Neutrophil (primary cell): ENCODE measurements around the gene TENT5D.
"Not testable (repeated sequence)": the region's sequence is repeated elsewhere in the genome, so short reads cannot be mapped to it uniquely, and the experiment has no call there.

Source experiments
- H3K27ac ChIP-seq: fragments of 200-600 bp; sonication (generic); 2 replicates; pipeline ENCODE4 v1.5.1; 2016; ENCODE audit warnings: mild to moderate bottlenecking, moderate library complexity
- H3K27me3 ChIP-seq: fragments of 200-600 bp; sonication (generic); 2 replicates; pipeline ENCODE4 v1.6.0; 2016; ENCODE audit warnings: mild to moderate bottlenecking
- H3K36me3 ChIP-seq: fragments of 200-600 bp; sonication (generic); 2 replicates; pipeline ENCODE4 v1.5.1; 2017
- H3K4me1 ChIP-seq, 2 experiments: fragments of 200-600 bp in 1 of 2; sonication (generic) in 1 of 2; 1 replicate in 1 of 2; 2 replicates in 1 of 2; pipeline versions ENCODE4 v1.5.1 to v1.6.1; 2013 to 2016; ENCODE audit warnings: low read depth in 1 of 2, low read length in 1 of 2, mild to moderate bottlenecking in 1 of 2, moderate library complexity in 1 of 2; ENCODE audit not compliant: control insufficient read depth in 1 of 2, insufficient read depth in 1 of 2
- H3K4me3 ChIP-seq, 2 experiments: fragments of 200-600 bp in 1 of 2; sonication (generic) in 1 of 2; 1 replicate in 1 of 2; 2 replicates in 1 of 2; pipeline ENCODE4 v1.5.1; 2013 to 2016; ENCODE audit warnings: low read depth in 1 of 2, low read length in 1 of 2, mild to moderate bottlenecking in 1 of 2, moderate library complexity in 1 of 2
- H3K9me3 ChIP-seq: fragments of 200-600 bp; sonication (generic); 2 replicates; pipeline ENCODE4 v1.5.1; 2016
- TF ChIP-seq, protein P1 (sequence below): fragments of 200-600 bp; sonication (generic); IDR thresholded peaks from 2 replicates; pipeline ENCODE4 v1.5.1; 2016; ENCODE audit warnings: antibody characterized with exemption

Gene TENT5D

DNA sequence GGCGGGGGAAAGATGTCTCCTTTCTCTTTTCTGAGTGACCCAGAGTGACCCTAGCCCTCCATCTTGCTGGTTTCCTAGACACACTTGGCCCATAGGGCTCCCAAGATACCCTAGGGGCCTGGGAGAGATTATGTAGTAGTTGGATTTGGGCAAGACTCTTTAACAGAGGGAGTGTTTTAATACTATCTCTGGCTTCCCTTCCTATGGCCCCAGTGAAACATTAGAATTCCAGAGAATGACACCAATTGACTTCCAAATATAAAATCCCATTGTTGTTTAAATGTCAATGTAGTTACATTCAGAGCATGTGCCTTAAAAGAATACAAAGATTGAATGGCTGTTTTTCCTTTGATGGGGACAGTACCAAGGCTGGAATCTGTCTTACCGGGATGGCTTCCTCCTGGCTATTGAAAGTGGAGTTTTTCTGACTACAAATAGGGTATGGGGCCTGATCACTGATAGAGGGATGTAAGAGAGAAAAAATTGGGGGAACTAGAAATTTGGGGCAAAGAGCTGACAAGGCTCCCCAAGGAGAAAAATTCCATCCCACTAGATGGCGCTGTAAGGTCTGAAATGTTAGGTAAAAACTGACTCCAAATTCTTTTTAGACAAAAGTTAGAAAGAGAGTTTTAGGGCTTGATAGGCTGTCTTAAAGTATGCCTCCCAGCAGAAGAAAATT, 10.7 kb downstream of the TENT5D start:
- Histone ChIP-seq H3K36me3 (no peaks in the 10 kb centered on the region), H3K4me1 (no peaks in the 10 kb centered on the region), H3K27ac (no peak overlapping the region), H3K27me3 (no peaks in the 10 kb centered on the region), H3K4me3 (no peak overlapping the region), H3K9me3 (no peaks in the 10 kb centered on the region)
- TF ChIP-seq, protein P1, sequence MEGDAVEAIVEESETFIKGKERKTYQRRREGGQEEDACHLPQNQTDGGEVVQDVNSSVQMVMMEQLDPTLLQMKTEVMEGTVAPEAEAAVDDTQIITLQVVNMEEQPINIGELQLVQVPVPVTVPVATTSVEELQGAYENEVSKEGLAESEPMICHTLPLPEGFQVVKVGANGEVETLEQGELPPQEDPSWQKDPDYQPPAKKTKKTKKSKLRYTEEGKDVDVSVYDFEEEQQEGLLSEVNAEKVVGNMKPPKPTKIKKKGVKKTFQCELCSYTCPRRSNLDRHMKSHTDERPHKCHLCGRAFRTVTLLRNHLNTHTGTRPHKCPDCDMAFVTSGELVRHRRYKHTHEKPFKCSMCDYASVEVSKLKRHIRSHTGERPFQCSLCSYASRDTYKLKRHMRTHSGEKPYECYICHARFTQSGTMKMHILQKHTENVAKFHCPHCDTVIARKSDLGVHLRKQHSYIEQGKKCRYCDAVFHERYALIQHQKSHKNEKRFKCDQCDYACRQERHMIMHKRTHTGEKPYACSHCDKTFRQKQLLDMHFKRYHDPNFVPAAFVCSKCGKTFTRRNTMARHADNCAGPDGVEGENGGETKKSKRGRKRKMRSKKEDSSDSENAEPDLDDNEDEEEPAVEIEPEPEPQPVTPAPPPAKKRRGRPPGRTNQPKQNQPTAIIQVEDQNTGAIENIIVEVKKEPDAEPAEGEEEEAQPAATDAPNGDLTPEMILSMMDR: no peak

DNA sequence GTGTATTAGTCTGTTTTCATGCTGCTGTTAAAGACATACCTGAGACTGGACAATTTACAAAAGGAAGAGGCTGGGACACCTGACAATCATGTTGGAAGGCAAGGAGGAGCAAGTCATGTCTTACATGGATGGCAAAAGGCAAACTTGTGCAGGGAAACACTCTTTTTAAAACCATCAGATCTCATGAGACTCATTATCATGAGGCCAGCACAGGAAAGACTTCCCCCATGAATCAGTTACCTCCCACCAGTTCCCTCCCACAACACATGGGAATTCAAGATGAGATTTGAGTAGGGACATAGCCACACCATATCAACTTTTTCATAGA, 11.2 kb downstream of the TENT5D start:
- Histone ChIP-seq H3K27ac (no peak overlapping the region), H3K4me3 (no peak overlapping the region), H3K27me3 (no peaks in the 10 kb centered on the region), H3K4me1 (no peaks in the 10 kb centered on the region), H3K36me3 (no peaks in the 10 kb centered on the region), H3K9me3 (no peaks in the 10 kb centered on the region)
- TF ChIP-seq, protein P1: no peak

DNA sequence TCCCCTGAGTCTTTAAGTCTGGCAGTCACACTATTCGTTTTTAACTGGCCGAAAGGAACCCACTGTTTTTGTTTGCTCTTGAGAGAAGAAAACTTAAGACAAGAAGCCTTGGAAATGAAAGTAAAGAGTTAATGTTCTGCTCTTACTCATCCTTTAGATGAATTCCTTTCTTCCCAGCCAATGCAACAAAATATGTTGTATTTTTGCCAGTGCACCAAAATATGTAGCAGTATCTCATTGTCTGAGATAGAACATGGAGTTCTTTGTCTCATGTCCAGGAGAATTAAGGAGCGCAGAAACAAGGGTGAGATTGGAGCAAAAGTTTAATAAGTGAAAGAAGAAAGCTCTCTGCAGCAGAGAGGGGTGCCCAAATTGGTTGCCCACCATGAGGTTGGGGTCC, 12.2 kb downstream of the TENT5D start:
- H3K4me1 ChIP-seq: no peaks in the 10 kb centered on the region
- H3K27ac ChIP-seq: no peak overlapping the region
- no peak overlapping the region for H3K4me3 ChIP-seq
- TF ChIP-seq, protein P1: no peak
- H3K27me3 ChIP-seq: no peaks in the 10 kb centered on the region
- no peaks in the 10 kb centered on the region for H3K36me3 ChIP-seq
- no peaks in the 10 kb centered on the region for H3K9me3 ChIP-seq

GRCh38 chrX:80432863-80433262, 12.6 kb downstream of the TENT5D start:
- no peak overlapping the region for H3K4me3 ChIP-seq

DNA sequence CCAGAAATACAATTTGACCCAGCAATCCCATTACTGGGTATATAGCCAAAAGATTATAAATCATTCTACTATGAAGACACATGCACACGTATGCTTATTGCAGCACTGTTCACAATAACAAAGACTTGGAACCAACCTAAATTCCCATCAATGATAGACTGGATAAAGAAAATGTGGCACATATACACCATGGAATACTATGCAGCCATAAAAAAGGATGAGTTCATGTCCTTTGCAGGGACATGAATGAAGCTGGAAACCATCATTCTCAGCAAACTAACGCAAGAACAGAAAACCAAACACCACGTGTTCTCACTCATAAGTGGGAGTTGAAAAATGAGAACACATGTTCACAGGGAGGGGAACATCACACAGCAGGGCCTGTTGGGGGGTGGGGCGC, 47.9 kb downstream of the TENT5D start:
- H3K4me3 ChIP-seq, H3K27me3 ChIP-seq, H3K27ac ChIP-seq, H3K9me3 ChIP-seq, H3K4me1 ChIP-seq, H3K36me3 ChIP-seq: not testable (repeated sequence)

More at GRCh38 chrX:80432863-80433262, 12.6 kb downstream of the TENT5D start:
- H3K4me1 ChIP-seq: no peaks in the 10 kb centered on the region
- TF ChIP-seq, protein P1: no peak
- no peaks in the 10 kb centered on the region for H3K27me3 ChIP-seq
- no peaks in the 10 kb centered on the region for H3K36me3 ChIP-seq
- H3K27ac ChIP-seq: no peak overlapping the region
- H3K9me3 ChIP-seq: no peaks in the 10 kb centered on the region

DNA sequence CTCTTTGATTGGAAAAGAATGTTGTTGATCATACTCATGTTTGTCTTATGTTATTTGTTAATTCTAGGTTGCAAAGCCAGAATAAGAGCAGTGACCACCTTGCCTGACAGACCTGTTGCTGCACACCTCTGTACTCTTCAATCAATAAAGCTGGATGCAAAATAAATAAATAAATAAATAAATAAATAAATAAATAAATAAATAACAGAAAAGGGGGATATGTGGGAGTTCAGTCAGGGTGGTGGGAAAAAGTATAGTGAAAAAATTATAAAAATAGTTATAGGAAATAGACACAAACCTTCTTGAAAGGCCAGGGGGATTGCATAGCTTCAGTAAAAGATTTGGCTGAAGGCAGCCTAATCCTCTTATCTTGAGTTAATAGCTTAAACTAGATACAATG, 51.3 kb downstream of the TENT5D start:
- TF ChIP-seq, protein P1: no peak
- Histone ChIP-seq H3K9me3 (no peaks in the 10 kb centered on the region), H3K27ac (no peak overlapping the region)

More for the DNA sequence above, 51.3 kb downstream of the TENT5D start:
- no peak overlapping the region for H3K4me3 ChIP-seq
- H3K4me1 ChIP-seq: no peaks in the 10 kb centered on the region
- H3K27me3 ChIP-seq: no peaks in the 10 kb centered on the region
- no peaks in the 10 kb centered on the region for H3K36me3 ChIP-seq
